Esophagus squamous epithelium (tissue), 4 donors: Measurements from ENCODE around the gene VAX1.

Experiments
- POLR2A ChIP-seq, 4 donors: fragments of 450-650 bp; IDR thresholded peaks; one replicate each; pipeline ENCODE4 v1.6.1; 2017; ENCODE audit warnings: antibody characterized with exemption in 4 of 4, mild to moderate bottlenecking in 4 of 4, moderate library complexity in 3 of 4
- TF ChIP-seq, protein P1 (sequence below), 6 experiments: fragments of 450-650 bp in 4 of 6; fragments of 200-600 bp in 2 of 6; sonication (generic) in 2 of 6; IDR thresholded peaks; one replicate each; pipeline ENCODE4 v1.5.1; 2016 to 2019; ENCODE audit warnings: antibody characterized with exemption in 6 of 6, mild to moderate bottlenecking in 4 of 6, moderate library complexity in 4 of 6

DNA sequence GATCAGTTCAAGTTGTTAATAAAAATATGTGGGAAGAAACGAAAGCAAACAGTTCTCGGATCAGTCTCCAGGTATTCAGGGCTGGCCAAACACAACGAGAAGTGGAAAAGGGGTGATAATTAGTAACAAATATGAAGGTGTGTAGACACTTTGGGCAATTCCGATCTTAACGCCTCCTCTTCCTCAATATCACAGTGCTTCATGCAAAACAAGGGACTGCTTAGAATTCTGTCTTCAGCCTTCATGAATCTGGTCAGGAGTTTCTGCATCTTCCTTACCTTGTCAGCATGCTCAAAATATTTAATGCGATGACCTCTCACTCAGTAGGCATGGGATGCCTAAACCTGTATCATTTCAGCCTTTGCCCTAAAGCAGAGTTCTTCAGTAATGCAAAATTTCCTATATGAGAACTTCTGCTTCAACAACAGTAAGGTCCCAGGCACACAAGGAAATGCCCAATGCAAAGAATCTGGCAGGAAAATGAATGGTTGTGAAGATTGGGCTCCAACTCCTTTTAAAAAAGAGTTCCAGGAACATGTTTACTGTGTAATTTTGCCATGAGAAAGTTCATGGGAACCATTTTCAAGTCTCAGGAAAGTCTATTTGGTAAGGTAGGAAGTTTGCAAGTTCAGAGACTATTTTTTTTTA is 23.4 kb upstream of the VAX1 start:
- TF ChIP-seq, protein P1, sequence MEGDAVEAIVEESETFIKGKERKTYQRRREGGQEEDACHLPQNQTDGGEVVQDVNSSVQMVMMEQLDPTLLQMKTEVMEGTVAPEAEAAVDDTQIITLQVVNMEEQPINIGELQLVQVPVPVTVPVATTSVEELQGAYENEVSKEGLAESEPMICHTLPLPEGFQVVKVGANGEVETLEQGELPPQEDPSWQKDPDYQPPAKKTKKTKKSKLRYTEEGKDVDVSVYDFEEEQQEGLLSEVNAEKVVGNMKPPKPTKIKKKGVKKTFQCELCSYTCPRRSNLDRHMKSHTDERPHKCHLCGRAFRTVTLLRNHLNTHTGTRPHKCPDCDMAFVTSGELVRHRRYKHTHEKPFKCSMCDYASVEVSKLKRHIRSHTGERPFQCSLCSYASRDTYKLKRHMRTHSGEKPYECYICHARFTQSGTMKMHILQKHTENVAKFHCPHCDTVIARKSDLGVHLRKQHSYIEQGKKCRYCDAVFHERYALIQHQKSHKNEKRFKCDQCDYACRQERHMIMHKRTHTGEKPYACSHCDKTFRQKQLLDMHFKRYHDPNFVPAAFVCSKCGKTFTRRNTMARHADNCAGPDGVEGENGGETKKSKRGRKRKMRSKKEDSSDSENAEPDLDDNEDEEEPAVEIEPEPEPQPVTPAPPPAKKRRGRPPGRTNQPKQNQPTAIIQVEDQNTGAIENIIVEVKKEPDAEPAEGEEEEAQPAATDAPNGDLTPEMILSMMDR (IDR thresholded peaks at IDR 0.05): no peak
- no peak for TF ChIP-seq POLR2A (IDR thresholded peaks at IDR 0.05)
